Hippocampal formation (tissue), 2 donors: ENCODE data around the gene CDKN2B-AS1.

Experiments used
- DNase-seq, 2 donors: peaks; one replicate each; lab custom pipeline; 2025; lab: John Stamatoyannopoulos, UW

CDKN2B-AS1 gene

DNA sequence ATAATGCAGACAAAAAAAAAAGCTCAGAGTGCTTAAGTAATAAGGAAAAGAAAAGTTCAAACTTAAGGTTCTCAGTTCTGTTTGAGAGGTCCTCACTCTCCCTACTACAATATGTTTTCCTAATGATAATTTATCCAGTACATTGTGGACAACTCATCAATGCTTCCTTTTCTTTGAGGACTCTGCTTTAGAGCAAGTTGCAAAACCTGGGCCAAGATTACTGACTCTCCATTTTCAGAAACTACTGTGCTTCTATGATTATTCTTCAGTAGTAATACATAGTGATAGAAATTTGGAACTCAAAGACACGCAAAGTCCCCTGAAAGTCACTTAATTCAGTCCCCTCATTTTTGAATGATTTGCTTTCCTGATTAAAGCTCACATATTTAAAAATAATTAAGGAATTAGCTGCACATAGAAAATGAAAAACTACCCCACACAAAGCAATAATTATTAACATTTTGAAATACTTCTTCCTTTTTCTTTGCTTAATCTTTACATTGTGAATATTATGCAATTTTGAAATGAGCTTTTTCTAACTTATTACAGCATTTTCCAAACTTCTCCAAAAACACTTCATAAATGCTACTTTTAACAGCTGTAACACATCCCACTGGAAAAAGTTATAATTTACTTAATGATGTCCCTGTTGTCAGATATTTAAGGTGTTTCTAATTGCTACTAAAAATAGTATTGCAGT is 11.6 kb upstream of the CDKN2B-AS1 start:
- DNase-seq, result no peak

GRCh38 chr9:21983561-21983935 is 11.0 kb upstream of the CDKN2B-AS1 start:
- DNase-seq, result no peak

DNA sequence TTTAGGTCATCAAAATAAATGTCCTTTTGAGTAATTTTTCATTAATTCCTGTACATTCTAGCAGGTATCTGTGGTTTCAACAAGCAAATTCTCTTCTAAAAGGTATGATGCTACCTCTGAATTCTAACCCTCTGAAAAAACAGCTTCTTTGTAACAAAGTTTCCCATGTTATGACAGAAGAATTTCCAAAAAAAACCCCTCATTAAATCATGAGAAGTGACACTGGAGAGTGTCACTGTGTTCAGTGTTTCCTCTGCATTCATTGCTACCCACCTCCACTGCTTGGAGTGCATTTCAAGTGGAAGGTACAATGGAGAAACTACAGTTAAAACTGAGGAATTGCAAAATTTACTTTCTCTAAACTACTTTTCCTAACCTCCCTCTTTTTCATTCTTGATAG is 10.5 kb upstream of the CDKN2B-AS1 start:
- no peak for DNase-seq

DNA sequence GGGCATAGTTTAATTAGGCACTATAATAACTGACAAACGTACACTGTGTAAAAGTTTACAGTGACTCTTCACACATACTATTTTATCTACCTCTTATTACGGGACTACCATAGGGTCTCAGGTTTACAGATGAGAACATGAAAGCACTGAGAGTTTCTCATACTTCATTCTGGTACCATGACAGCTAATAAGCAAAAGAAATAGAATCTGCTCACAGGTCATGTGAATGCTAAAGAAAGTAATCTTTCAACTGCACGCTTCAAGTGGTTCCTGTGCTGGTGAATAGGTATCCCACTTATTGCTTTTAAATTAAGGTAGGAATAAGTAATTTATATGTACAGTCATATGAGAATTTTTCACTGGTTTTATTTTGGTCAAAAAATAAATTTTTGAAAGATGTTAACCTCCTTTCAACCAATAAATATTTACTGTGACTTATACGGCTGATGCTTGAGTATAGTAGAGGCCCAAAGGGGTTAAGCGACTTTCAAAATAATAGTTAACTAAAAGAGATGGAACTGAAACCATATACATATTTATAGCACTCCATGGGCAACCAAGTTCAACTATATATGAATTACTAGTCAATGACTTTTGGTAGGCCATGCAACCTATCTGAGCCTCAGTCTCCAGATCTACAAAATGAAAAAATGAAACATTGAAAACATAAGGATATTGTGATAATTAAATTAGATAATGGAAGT is 8.5 kb upstream of the CDKN2B-AS1 start:
- DNase-seq, result no peak

DNA sequence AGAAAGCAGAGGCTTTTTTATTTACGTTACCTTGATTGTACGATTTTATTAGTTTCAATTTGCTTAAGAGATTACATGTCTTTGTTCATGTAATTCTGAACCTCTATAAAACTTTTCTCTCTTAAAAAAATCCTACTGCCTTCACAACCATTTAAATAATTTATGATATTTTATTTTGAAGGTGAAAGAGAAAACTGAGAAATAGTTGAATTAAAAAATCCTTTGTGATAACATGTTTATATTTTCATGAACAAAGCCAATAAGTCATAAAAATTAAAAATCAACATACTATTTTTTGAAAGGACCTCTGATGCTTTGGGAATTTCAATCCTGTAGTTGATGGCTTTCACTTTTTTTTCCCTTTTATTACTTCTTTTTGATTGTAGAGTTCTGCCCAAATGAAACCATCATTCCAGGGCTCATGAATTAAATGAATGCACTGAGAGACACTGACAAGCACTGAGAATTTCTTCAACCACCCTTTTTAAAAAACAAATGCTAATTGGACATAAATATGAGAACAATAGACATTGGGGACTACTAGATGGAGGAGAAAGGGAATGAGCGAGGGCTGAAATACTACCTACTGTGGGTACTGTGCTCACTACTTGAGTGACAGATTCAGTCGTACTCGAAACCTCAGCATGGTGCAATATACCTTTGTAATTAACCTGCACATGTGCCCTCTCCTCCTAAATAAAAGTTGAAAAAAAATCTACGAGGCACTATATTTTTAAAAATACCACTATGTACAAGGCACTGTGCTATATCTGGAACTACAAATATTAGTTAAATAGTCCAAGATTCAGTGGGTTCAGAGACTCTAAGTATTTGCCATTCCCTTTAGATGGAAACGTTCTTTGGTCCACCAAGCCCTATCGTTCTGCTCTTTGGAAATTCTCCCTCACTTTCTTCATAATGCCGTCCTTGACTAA is 6.3 kb upstream of the CDKN2B-AS1 start:
- DNase-seq, result no peak

- DNase-seq, result no peak
Observed at GRCh38 chr9:21989440-21990189, 5.0 kb upstream of the CDKN2B-AS1 start.

DNA sequence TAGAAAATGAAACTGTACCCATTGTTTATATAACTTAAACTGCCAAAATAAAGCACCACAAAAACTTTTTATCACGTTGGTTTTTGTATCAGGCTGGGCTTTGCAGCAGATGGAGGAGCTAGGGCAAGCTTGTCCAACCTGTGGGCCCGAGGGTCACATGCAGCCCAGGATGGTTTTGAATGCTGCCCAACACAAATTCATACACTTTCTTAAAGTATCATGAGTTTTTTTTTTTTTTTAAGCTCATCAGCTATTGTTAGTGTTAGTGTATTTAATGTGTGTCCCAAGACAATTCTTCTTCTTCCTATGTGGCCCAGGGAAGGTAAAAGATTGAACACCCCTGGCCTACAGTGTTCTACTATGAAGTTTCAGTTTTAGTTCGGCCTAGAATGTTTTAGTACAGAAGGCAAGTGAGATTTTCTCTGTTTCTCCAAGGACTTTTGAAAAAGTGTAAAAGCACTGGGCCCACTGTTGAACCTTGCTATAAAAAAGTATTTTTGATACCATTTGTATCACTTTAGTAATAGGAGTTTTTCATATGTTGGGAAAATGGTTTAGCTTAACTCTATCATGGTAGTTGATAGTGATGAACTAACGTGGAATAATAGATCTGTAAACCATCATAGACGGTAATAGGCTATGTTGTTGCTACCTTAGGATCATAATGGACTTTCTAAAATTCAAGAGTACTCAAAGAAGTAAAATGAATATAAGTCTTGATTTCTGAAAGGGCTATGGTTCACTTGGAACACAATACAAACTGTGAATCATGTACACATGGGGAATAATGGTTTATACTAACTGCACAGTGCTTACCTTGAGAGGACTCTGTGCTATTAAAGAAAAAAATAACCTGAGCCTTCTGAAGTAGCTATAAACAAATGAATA is 3.3 kb upstream of the CDKN2B-AS1 start:
- no peak for DNase-seq

GRCh38 chr9:21993007-21993406 is 1.6 kb upstream of the CDKN2B-AS1 start:
- no peak for DNase-seq

GRCh38 chr9:21993893-21994555 is 567 bp upstream of the CDKN2B-AS1 start, which contains the start of gene CDKN2A:
Gene CDKN2A, minus strand, starts transcription at chr9:21994392.
- no peak for DNase-seq

DNA sequence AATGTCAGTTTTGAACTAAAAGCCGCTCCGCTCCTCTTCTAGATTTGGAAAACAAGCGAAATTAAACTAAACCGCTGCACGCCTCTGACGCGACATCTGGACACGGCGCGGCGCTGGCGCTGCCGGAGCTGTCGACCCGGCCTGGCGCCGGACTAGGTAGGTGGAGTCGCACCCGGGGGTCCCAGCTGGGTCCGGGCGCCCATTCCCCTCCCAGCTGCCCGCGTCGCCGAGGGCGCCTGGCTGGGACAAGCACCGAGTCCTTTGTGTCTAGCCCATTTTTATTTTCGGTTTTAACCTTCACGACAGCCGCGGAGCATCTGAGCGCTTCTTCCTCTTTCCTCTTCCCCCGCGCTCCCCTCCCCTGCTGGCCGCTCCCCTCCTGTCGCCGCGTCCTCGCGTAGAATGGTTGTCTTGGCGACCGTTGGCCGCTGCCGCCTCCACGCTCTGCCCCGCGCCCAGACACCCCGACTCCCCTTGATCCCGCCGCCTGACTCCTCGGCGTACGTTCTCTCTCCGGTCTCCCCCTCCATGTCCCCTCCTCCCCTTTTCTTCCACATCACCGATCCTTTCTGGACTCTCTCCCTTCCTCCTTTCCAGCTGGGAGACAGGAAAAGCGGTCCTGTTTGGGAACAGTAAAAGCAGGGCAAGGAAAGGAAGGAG is 545 bp downstream of the CDKN2B-AS1 start:
- DNase-seq, result peak in 1 of 2 donors; percentile 48

- peak in 1 of 2 donors; percentile 18 for DNase-seq
Observed at GRCh38 chr9:21995666-21996398, 1.2 kb downstream of the CDKN2B-AS1 start.

DNA sequence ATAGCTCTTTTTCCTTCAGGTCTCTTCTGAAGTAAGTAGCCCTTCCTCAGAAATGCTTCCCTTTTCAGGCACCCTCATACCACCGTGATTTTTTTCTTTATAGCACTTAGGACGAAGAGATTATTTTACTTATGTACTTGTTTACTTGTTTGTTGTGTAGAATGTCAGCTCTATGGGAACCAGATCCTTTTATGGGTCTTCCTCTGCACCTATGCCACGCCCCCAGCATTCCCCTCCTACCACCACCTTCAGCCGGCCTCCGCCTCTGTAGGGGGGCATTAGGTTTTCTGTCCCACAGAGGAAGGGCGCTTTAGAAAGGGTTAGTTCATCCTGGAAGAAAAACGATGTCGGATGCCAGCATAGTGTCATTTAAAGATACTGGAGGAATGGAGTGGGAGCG is 1.8 kb downstream of the CDKN2B-AS1 start:
- DNase-seq, result no peak

- no peak for DNase-seq
Observed at GRCh38 chr9:21996858-21997257, 2.3 kb downstream of the CDKN2B-AS1 start.

DNA sequence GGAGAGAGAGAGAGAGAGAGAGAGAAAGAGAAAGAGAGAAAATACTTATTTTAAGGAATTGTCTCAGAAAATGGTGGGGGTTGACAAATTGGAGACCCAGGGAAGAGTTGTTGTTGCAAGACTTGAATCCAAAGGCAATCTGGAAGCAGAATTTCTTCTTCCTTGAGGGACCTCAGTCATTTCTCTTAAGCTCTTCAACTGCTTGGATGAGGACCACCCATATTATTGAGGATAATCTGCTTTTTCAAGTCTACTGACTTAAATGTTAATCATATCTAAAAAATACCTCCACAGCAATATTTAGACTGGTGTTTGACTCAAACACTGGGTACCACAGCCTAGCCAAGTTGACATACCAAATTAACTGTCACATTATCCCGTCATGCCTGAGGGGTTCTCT is 2.9 kb downstream of the CDKN2B-AS1 start:
- no peak for DNase-seq

DNA sequence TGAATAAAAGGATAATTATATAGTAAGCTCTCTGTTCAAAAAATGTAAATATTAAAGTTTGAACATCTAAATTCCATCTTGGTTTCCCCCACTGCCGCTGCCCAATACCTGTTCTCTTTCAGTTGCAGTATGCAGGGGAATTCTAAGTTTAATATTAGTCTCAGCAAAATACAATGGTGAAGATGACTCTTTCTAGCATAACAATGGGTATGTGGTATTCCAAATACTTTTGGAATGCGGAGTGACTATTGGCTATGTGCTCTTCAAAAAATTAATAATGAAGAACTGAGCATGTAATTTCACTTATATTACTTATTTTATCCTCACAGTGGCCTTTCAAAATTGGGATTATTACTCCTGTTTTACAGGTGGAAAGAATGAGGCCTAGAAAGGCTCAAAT is 3.4 kb downstream of the CDKN2B-AS1 start:
- DNase-seq, result no peak

GRCh38 chr9:22002038-22002437 is 7.4 kb downstream of the CDKN2B-AS1 start:
- DNase-seq, result no peak

- no peak for DNase-seq
Observed at GRCh38 chr9:22005021-22005701, 10.6 kb downstream of the CDKN2B-AS1 start.
